HG02759 (cell line): ENCODE results near the gene DCAF15.
"Not testable (repeated sequence)": the region's sequence is repeated elsewhere in the genome, so short reads cannot be mapped to it uniquely, and the experiment has no call there.

Experiments used
- ATAC-seq: cut with Tn5 transposase; IDR thresholded peaks from one replicate; pipeline ENCODE4 v1.9.1; 2021; ENCODE audit warnings: mild to moderate bottlenecking, moderate library complexity; ENCODE audit not compliant: unreplicated experiment

DCAF15 gene

DNA sequence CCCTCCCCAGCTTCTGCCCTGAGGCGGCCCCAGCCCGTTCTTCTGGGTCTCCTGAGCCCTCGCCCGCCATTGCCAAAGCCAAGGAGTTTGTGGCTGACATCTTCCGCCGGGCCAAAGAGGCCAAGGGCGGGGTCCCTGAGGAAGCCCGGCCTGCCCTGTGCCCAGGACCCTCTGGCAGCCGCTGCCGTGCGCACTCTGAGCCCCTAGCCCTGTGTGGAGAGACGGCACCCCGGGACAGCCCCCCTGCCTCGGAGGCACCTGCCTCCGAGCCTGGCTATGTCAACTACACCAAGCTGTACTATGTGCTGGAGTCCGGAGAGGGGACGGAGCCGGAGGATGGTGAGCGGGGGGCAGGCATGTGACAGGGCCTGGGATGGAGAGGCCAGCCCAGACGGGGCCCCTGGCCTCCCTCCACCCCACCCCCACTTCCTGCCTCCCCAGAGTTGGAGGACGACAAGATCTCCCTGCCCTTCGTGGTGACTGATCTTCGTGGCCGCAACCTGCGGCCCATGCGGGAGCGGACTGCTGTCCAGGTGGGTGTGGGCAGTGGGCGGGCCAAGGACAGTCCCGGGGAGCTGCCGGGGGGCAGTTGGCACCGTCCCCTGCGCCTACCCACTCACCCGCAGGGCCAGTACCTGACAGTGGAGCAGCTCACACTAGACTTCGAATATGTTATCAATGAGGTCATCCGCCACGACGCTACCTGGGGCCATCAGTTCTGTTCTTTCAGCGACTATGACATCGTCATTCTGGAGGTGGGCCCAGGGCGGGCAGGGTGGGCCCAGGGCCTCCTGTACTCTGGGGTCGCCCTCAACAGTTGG, 7.0 kb downstream of the DCAF15 start:
- ATAC-seq: no peak

DNA sequence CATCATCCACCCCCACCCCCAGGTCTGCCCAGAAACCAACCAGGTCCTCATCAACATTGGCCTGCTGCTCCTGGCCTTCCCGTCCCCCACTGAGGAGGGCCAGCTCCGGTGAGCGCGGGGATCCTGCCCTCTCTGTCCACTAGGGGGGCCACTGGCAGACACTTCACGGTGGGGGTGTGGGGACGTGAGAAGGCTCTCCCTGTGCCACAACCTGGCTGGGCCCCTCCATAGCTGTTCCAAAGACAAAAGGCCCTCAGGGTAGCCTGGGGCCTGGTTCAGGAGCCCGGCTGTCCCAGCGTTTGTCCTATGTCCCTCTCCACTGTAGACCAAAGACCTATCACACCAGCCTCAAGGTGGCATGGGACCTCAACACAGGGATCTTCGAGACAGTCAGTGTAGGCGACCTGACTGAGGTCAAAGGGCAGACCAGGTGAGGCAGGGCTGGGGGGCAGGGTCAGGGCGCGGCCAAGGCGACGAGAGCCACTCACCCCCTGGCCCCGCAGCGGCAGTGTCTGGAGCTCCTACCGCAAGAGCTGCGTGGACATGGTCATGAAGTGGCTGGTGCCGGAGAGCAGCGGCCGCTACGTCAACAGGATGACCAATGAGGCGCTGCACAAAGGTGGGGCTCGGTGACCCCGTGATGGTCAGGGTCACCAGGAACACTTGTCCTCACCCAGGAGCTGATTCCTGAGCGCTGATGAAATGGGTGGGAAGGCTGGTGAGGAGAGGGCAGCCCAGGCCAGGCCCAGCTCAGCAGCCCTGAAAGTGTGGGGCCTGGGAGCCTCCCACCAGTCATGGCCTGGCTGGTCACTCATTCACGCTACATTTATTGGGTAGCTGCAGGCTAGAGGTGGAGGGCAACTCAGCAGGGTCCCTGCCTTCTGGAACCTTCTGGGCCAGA, 7.9 kb downstream of the DCAF15 start:
- ATAC-seq: no peak

DNA sequence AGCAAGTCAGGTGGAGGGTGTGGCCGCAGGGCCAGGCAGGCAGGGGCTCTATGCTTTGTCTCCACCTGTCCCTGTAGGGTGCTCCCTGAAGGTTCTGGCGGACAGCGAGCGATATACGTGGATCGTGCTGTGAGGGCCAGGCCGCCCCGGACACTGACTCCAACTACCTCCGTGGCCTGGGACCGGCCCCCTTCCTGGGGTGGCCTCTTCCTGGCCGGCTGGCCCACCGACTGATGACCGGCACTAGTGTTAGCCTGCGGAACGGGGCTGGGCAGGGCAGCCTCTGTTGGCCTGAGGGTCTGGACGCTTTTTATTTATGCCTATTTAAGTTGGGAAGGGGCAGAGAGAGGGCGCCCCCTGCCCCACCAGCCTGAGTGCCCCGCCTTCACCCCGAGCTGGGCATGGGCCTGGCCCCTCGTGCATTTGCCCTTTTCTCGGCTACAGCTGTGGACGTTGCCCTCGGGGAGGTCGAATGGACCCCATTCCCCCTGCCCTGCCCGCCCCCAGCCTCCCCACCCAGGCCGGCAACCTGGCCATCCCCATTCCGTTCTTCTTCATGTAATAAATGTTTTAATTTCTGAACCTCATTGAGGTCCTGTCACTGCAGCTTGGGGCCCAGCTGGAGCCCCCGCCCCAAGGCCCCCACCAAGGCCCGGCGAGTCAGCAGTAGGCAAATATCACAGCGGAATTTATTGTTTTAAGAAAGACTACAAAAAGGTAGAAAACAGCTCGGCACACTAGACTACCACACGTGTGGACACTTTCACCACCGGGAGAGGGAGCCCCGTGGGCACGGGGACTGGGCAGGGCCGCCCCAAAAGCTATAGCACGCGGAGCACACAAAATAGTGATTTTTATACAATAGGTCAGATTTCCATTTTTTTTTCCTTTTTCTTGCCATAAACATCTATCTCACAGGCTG, 8.8 kb downstream of the DCAF15 start:
- ATAC-seq: no peak

DNA sequence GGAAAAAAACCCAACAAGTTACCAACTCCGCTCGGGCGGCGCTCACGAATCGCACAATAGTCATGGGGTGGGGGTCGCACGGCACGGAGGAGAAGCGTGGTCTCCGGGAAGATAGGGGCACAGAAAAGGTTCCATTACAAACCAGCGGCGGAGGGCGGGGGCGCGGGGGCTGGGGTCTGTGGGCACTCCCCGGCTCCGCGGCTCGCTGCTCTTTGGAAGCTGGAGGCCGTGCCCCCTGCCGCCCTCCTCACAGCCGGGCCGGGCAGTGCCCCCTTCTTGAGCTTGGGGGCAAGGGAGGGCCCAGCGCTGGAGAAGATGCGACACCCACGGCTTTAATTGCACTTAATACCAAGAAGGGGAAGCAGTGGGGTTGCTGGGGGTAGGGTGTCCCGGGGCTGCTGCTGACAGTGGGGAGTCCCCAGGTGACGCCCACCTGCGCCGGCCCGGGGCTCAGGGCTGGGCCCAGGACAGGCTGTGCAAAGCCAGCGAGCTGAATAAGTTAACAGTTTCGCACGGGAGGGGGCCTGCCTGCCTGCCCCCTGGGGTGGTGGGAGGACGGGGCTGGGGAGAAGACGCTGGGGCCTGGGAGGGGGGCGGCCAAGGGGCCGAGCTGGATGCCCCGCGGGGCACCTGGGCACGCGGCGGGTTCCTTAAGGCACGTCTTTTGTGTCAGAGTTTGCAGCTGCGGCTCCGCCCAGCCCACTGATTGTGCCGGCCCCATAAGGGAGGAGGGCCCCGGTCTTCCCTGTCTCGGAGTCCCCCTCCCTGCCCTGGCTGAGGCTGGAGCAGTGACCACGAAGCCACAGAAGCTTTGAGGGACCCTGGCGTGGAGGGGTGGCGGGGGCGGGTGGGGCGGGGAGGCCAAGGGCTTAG, 9.8 kb downstream of the DCAF15 start:
- no peak for ATAC-seq

DNA sequence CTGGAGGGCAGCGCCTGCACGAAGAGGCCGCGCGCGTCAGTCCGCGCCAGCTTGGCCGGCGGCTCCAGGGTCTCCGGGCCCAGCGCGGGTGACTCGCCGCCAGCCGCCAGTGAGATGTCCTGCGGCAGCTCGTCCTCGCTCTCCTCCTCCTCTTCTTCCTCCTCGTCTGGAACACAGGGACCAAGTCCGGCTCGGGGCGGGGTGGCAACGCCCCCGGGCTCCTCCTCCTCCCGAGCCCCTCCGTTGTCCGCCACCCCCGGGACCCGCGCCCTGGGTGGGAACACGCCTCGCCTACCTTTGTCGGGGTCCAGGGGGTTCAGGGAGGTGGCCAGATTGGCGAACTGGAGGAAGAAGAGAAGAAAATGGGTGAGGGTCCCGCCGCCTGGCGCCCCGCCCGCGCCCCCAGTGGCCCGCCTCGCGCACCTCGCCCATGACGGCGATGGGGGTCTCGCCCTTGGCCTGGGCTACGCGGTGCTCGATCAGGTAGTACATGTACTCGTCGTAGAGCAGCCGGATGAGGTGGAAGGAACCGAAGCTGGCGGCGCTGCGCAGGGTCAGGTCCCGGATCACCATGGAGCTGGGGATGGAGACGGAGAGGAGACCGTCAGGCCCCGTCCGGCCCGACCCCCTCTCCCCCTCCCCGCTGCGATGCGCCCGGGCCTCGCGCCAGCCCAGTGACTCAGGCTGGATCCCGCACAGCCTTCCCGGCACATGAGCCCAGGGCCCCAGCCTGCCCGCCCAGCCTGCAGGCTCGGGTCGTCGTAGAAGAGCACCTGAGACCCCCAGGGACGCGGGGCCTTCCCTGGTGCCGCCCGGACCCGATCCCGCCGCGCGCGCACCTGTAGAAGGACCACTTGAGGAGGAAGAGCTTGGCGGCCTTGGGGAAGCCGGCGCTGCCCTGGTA, 10.6 kb downstream of the DCAF15 start:
- ATAC-seq: no peak

DNA sequence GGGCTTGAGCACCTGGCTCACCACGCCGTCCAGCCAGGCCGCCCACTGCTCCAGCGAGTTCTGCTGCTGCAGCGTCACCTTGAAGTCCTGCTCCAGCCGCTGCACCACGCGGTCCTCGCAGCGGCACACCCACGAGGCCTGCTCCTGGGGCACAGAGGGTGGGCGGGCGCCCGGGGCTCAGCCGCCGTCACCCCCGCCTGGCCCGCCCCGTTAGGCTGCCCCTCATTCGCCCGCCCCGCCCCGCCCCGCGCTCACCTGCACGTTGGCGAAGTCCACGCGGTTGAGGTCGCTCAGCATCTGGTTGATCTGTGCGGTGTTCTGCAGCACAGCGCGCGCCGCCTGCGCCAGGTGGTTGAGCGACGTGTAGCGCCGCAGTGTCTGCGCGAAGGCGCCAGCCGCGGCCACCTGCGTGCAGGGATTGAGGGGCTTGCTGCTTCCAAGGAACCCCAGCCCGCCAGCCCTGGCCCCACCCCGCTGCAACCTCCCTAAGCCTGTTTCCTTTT, 11.3 kb downstream of the DCAF15 start:
- no peak for ATAC-seq

DNA sequence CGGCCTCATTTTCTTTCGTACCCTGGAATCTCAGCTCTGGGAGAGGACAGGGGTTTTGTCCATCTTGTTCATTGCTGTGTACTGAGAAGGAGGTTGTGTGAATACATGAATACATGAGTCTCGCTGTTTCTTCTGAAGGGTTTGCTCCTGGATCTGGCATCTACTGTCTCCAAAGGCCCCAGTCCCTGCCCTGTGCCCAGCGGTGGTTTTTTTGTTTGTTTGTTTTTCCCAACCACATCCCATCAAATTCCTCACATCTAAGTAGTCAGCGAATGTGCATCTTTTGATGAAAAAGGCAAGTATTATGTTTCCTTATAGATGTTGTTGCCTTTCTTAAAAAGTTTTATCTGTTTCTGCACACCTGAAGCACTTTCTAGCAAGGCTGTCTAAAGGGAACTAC, 12.5 kb downstream of the DCAF15 start:
- no peak for ATAC-seq

DNA sequence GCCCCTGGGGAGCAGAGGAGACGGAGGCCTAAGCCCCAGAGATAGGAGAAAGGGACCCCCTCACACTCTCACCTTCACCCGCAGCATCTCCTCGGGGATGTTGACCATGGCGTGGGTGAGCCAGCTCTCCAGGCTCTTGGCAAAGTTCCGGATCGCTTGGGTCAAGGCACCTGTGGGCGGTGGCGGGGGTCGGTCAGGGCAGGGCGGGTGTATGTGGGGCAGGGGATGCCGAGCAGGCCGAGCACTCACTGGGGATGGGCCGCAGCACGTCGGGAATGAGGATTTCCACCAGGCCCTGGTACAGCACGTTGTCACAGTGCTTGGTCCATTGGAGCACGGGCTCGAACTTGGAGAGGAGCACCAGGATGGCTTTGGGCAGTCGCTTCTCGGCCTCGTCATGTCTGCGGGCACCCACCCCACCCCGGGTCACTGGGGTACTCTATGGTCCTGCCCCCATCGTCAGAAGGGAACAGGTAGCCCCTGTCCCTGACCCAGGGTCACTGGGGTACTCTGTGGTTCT, 13.1 kb downstream of the DCAF15 start:
- no peak for ATAC-seq

DNA sequence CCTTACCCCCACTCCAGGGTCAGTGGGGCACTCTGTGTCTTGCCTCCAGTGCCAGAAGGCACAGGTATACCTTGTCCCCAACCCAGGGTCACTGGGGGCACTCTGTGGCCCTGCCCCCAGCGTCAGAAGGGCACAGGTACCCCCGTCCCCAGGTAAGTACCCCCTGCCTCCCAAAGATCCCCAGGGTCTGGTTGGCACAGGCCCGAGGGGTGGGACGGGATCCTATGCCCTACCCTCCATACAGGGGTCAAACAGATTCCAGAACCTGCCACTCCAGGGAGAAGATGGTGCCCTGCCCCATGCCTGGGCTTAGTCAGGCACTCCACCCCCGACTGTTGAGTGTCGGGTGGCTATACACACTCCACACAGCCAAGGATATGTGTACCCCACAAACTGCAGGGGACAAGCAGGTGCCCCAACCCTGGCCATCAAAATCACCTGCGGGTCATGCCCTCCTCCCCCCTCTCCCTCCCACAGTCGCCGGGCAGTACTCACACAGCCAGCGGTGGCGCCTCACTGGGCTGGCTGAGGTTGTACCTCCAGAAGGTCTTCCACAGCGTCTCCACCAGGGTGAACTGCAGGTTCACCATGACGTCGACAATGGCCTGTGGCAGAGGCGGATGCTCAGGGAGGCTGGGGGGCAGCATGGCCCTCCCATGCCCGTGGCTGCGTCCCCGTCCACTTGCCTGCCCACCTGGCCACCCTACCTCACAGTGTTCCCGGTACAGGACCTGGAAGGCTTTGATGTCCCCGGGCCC, 13.8 kb downstream of the DCAF15 start:
- no peak for ATAC-seq

DNA sequence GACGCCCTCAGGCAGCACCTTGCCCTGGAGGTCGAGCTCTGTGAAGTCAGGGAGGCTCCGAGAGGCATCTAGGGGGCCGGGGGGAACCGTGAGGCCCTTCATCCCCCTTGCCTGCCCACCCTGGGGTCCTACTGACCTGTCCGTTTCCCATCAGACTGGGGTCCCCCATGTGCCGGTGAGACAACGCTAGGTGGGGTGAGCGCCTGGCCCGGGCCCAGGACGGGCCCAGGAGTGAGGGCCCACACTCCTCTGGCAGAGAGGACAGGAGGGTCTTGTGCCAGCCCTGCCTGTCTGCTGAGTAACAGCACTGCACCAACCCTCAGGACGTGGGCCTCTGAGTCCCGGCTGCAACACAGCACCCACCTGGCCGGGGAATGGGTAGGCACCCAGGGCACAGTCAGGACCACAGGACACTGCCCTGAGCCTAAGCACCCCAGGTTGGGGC, 14.4 kb downstream of the DCAF15 start:
- no peak for ATAC-seq

DNA sequence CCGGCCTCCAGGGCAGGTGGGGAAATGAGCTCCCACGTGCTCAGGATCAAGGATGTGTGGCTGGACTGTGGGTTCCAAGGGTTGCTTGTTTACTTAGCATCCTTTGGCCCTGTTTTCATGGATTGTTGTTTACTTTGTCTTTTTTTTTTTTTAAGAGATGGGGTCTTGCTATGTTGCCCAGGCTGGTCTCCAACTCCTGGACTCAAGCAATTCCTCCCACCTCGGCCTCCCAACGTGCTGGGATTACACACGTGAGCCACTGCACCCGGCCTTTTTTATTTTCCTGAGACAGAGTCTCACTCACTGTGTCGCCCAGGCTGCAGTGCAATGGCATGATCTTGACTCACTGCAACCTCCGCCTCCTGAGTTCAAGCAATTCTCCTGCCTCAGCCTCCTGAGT, 14.9 kb downstream of the DCAF15 start:
- ATAC-seq: not testable (repeated sequence)

DNA sequence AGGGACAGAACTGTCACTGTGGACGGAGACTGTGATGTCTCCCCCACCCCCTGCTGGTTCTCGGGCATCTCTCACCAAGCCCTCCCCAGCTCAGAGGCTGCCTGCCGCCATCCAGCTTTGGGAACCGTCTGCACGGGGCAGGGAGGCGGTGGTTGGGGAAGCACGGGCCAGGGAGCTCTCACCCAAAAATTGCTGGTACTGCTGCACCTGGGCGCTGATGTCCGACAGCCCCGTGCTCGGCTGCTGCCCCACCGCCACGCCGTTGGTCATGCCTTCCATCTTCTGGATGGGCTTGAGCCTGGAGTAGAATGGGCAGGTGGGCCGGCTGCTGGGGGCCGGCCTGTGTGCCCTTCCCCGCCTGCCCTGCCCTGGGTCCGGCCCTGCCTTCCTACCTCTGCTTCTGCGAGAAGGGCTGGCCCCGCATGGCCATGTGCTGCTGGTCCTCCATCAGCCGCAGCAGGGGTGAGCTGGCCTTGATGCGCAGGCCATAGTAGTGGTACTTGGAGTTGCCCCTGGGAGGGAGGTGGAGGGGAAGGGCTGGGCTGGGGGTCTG, 16.1 kb downstream of the DCAF15 start:
- no peak for ATAC-seq

DNA sequence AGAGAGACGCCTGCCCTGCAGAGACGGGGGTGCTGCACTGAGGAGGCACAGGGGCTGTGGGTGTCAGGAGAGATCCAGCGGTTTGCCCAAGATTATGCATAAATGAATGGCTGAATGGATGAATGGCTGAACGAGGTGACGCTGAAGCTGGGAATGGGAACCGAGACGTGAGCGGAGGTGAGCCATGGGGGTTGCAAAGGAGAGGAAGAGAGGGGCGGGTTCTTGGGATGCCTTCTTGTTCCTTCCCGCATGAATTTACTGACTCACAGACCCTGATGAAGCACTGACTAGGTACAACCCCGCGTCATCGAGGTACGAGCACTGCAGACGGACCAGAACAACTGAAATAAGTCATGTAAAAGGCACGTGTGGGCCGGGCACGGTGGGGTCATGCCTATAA, 16.7 kb downstream of the DCAF15 start:
- ATAC-seq: no peak

DNA sequence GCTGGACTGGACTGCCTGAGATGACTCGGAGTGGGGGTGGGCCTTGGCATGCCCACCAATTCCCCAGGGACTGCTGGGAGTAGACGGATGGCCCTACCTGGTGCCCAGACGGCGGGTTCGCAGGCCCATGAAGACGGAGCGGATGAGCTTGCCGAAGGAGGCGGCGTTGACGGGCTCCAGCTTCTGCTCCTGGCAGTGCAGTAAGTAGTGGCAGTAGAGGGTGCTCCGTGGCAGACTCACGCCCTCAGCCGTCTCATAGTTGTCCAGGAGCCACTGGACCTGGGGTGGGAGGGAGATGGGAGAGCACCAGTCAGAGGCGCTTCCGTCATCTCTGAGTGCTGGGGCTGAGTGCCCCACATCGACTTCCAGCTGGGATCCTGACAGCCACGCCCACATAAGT, 17.6 kb downstream of the DCAF15 start:
- ATAC-seq: no peak

DNA sequence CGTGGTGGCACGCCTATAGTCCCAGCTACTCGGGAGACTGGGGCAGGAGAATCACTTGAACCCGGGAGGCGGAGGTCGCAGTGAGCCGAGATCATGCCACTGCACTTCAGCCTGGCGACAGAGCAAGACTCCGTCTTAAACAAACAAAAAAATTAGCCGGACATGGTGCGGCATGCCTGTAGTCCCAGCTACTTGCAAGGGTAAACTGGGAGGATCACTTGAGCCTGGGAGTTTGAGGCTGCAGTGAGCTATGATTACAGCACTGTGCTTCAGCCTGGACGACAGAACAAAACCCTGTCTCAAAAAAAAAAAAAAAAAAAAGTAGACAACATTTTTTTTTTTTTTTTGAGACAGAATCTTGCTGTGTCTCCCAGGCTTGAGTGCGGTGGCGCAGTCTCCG, 19.6 kb downstream of the DCAF15 start:
- ATAC-seq: not testable (repeated sequence)

DNA sequence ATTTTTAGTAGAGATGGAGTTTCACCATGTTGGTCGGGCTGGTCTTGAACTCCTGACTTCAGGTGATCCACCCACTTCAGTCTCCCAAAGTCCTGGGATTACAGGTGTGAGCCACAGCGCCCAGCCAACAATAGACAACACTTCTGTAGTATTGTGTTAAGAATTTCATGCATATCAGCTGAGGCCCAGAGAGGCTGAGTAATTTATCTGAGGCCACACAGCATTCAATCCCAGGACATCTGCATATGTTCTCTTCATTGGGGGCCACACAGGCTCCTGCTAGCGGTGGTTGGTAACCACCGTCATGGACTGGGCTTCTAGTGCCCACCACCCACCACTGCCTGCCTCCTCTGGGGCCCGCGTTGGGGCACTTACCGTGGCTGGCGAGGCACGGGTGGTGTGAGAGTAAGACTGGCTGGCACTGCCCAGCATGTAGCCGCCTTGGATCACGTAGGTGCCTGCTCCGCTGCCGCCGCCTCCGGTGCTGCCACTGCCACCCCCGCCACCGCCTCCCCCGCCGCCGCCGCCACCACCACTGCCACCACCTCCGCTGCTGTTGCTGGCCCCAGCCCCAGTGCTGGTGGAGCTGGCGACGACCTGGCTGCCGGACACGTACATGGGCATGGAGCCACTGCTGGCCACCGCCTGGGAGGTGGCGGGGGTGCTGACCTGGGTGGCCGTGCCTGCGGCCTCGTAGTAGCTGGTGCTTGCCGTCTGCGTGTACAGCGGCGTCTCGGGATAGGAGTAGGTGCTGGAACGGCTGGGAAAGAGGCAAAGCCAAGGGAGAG, 20.3 kb downstream of the DCAF15 start:
- ATAC-seq: no peak

DNA sequence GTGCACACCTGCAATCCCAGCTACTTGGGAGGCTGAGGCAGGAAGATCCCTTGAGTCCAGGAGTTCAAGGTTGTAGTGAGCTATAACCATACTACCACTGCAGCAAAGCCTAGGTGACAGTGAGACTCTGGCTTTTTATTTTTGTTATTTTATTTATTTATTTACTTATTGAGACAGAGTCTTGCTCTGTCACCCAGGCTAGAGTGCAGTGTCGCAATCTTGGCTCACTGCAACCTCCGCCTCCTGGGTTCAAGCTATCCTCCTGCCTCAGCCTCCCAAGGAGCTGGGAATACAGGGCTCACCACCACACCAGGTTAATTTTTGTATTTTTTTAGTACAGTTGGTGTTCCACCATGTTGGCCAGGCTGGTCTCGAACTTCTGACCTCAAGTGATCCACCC, 21.2 kb downstream of the DCAF15 start:
- ATAC-seq: not testable (repeated sequence)
